NOMO-1 treated with DMSO at 0.1 percent for 48 hours (cell line): ENCODE results near the gene HOXA10.

Experiments used
- DNase-seq: peaks from one replicate; lab custom pipeline; 2025; ENCODE audit not compliant: unreplicated experiment; lab: John Stamatoyannopoulos, UW

Gene HOXA10

DNA sequence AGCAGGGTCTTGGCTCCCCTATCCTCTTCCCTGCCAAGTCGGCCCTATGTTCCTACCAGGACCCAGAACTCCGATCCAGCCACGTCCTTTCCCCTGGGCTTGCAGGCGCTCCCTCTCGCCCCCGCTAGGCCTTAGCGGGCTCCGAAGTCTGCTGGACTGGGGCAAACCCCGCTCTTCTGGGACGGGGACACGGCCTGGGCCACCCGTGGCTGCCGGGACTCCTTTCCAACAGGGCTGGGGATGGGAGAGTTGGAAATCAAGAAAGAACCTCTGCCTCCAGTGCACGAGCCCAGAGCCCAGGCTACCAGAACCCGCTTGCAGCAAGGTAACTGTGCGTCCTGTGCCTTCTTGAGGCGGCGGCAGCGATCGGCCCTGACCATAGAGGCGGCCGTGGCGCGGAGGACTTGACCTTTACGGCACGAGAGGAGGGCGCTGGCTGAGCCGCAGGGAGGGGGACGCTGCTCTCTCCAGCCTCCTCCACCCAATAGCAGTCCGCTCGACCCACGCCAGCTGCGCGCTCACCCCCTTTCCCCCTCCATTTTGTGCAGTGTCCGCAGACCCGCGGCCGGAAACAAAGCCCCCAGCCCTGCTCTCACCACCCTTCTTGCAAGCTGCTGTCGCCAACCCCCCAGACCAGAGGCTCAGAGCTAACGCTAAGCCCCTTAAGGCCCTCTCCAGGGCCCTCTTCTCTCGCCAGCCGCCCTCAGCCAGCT lies 17.9 kb upstream of the HOXA10 start:
- DNase-seq = no peak

DNA sequence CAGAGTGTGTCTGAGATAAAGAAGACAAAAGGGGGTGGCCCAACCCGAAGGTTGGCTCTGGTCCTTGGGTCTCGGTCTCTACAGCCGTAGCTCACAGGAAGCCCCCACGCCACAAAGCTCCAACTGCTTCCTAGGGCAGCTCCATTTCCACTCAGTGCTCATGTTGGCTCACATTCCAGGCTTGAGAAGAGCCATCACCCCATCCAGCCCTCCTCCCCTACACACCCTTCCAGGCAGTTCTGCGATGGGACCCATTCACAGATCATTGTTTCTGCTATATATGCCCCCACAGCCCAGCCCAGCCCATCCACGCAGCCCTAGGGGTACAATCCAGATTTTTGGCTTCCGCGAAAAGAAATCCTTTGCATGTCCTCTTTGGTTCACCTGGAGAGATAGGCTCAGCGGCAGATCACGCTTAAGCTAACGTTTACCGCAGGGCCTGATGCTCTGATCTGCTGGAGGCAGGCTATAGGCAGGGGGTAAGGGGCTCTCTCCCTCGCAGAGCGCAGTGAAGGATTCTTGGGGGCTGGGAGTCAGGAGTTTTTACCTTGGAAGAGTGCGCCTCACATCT lies 17.1 kb upstream of the HOXA10 start:
- DNase-seq = no peak

DNA sequence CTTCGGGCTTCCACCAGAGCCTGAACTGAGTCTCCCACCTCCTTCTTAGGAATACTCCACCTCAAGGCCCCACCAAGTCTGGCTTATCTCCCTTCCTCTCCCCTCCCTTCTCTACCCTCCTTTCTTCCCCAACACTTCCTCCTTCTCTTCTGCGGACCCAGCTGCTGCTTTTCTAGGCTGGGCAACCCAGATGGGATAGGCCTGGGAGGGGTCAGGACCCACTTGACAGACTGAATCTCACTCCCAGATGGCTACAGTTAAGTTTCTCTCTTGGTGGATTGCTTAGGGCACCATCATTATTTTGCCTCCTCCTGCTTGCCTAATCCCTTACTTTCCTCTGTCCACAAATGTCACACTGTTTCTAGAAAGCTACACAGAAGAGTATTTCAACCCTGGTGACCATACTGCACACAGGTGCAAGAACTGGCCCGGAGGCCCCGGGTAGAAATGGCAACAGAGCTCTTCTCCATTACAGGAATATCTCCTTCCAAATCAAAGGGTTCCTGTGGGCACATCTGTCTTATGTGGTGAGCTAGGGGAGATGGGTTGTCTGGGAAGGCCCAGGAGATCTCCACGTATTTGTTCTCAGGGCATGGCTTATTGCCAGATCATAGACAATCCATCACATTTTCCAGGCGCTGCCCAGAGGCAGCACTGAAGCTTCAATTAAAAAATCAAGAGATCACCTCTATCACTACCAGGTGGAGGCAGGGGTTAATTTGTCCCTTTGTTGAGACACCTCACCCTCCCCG lies 16.1 kb upstream of the HOXA10 start:
- DNase-seq = no peak

DNA sequence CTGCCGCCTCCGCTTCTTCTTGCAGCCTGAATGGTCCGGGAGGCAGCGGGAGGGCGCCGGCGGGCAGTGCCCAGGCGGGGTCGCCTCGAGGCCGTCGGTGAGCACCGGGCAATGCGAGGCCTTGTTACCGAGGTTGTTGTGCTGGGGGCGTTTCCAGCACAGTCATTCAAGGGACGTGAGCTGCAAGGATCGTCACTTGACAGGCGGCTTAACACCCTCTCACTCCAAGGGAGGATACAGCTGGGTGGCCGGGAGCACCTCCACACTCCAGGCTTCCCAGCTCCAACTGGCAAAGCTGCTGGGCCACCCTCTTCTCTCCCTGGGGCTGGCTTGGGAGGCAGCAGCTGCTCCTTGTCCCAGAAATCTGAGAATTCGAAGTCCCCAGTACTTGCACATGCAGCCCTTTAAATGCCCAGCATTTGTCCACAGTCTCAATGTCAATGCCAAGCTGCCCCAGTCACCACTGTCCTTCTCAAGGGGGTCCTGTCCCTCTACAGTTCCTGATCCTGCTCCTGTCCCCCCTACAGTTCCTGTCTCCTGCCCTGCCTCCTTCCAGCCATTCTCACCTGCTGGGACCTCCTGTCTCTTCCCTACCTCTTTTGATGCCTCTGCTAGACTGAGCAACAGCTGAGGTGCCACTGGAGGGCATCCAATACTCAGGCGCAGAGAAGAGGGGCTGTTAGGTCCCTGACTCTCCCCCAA lies 15.3 kb upstream of the HOXA10 start:
- no peak for DNase-seq

DNA sequence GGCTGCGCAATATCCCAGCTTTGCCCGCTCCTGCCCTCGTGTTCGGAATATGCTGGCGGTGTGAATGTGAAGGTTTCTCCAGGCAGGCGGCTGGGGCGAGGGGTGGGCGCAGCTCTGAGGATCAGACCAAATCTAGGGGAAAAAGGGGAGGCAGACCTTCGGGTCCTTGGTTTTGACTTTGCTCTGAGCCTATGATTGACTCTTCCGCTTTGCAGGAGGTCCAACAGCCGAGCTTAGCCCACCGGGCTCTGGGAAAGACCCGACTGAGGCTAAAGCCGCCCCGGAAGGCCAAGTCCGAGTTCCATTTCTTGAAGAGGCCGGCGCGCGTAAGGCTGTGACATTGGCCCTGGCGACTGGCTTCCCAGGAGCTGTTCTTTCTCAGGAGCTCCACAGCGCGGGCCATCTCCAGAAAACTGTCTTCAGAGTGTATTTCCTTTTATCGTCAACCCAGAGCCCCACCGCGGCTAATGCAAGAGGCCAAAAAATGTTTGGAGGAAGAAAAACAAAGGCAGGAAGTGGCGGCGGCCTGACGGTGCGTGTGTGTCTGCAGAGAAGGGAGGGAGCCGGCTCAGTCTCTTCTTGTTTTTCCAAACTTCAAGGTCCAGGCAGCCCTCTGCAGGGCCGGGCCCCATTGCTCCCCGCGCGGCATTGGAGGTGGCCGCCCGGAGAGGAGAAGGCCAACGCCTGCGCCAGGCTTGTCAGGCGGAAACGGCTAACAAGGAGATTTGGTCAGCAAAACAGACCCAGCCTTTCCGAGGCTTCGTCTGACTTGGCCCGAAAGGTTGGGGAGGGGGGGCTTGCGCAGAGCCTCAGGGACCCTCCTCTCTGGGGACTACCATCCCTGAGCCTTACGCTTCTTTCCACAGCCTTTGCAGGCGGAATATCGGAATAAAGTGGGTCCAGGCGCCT lies 14.5 kb upstream of the HOXA10 start:
- DNase-seq = peak; percentile 66

DNA sequence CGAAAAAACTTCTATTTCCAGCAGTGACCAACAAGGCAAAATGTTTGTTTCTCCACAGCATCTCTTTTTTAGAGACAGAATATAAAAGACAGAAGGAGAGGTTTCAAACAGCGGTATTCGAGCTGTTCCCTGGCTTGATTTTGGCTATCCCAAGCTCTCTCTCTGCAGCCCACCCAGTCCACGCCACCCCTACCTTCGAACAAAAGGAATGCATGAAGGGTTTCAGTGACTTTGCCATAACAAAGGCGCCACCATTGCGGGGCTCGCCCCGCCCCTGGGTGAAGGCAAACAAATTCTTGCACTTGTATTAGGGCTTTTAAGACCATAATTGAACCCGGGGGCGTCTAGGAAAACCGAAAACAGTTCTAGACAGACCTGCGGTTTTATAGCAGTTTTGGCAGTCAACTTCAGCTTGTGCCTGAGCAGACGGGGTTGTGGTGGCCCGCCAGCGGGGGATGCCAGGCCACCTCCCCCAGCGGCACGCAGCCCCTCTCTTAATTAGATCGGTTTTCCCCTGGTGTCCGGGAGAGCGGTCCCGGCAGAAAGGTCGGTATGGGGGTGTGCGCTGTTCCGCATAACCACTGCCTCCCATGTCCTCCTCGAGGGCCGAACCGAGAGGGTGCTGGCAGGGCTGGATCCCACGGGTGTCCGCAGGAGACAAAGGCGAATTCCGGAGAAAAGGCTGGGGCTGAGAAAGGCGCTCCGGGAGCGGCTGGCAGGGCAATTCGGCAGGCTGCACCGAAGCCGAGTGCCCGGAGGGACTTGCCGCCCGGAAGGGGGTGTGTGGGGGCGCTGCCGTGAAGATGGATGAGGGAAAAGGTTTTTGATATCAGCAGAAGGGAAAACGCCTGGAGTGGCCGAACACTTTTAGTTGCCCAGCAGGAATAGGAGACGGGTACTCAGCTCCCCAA lies 13.6 kb upstream of the HOXA10 start:
- no peak for DNase-seq

DNA sequence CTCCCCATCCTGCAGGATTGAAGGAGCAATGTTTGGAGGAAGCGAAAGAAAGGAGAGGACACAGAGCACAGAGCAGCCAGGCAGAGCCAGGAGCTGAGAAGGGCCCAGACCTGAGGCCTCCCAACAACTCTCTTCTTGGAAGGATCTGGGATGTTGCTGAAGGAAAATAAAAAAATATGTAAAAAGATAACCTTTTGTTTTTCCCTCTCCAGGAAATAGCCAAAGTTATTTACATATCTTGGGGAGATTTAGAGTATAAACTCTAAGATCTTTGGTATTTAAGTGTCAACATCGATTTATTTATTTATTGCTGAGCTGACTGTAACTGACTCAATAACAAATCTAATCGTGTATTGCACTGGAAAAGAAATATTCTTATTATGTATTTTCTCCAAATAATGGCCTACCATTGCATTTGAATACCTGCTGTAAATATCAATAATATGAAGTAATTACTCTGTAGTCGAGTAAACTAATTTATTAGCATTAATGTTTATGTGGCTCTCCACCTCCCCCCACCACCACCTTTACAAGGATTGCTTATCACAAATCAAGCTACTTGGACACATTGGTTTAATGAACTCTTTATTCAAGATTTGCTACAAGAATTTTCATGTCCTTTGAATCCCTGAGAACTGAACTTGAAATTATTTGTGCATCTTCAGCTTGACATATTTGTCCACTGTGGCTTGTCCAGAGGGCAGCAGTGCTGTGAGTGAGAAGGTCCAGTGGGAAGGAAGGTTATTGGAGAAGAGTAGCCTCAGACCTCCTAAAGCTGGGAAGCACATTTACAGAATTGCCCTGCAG lies 12.8 kb upstream of the HOXA10 start:
- DNase-seq = no peak

DNA sequence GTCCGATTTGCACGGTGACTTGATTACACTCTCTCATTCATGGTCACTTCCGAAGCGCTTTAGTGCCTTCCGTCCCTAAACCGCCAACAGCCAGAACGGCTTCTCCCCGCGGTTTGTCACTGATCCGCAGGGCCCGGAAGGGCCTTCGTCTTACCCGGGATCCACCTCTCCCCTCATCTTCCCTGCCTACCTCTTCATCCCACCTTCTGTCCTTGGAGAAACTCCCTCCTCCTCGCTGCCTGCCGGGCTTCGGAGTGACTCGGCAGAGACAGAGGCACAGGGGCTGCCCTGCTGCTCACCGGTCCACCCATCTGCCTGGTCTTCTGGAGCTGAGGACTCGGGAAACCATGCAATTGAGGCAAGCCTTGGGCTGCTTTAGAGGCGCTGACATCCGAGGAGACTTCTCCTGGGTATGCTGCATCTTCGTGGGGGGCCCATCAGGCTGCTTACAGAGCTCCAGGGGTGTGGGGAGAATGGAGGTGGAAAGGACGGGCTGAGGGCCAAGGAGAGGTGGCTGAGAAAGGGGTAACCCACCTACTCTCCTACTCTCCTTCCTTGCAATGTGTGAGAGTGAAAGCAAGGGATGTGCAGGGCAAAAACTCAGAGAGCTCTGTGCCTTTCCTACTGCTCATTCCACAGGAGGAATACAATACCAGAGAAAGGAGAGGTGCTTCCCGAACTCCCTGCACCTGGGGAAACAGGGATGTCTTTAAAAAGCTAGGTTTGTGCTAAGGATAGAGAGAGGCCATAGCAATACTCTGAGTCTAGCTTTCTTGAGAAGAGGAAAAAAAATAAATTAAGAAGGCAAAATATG lies 11.9 kb upstream of the HOXA10 start:
- DNase-seq = no peak

DNA sequence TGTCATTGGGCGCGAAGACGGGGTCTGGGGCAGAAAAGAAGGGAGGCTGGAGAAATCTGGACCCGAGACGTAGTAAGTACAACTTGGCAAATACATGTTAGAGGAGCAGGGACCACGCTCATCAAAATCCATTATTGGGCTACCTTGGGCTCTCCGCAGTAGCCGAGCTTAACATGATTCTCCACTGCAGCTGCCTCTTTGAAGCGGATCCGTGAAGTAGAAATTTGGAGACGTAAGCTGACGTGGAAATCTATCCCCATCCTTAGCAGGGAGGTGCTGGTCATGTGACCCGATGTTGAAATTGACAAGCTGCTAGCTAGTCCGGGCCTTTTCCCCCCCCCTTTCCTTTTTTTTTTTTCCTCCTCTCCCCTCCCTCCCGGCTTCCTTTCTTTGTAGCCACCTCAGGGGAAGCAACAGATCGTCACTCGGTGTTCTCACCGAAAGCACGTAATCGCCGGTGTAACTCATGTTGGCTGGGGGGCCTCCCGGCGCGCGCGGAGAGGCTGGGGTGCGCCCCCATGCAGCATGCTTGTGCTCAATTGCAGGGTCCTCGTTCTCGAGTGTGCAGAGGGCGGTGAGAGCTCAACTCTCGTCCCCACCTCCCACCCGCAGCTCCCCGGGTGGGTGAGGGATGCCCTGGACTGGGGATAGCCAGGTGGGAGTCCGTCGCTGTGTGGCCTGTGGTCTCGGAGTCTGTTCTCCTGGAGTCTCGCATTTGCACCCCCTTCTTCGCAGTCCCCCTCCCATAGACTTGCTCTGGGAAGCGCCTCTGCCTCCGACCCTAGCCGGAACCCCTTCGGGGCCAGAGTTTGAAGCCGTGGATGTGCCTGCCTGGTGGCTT lies 11.1 kb upstream of the HOXA10 start, which contains the start of gene HOXA11:
TSS of gene HOXA11 (minus strand) at position 220 of the 841 bp plus-strand sequence. CDS start at position 132, 88 bp downstream.
- DNase-seq = peak; percentile 88

DNA sequence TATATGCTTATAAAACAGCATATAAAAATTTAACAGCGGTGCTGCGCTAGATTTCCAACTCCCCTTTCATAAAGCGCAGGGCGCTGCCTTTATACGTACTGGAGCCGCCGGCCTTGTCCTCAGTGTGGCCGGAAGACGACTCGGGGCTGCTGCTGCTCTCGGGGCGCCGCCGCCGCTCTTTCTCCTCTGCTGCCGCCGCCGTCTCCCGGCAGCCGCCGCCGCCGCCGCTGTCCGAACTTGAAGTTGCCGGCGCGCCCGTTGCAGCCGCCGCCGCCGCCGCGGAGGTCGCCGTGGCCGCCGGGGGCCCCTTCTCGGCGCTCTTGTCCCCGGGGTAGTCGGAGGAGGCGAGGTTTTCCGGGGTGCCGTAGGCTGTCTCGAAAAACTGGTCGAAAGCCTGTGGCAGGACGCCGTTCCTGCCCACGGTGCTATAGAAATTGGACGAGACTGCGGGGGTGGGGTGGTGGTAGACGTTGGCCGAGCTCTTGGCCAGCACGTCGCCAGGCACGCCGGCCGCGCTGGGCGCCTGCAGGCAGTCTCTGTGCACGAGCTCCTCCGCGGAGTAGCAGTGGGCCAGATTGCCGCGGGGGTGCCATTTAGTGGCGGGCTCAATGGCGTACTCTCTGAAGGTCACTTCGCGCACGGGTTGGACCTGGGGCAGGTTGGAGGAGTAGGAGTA lies 10.4 kb upstream of the HOXA10 start:
- no peak for DNase-seq

DNA sequence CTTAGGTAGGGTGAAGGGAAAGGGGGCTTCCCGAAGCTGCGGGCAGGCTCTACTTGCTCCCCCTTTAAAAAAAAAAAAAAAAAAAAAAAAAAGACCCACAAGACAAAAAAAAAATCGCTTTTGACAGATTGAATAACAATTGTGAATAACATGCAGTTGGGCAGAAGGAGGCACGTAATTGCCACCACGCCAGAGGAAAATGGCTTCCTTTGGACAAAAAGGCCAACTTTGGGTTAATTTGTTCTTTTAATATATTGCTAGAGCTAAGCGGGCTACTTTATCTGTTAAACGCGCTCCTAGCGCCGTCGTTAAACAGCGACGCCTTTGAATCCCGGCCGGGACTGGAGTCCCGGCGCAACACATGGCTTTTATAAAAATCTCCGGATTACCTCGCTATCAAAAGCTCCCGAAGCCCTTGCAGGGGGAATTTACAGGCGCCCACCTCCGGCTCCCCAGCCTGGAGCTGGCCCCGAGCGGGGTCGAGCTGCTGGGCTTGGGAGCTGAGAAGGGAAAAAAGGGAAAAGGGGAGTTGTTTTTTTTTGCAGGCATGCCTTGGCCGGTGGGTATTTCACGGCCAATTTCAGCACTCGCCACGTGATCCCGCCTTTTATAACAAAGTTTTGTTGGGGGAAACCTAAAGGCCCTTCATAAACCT lies 9.7 kb upstream of the HOXA10 start:
- no peak for DNase-seq

DNA sequence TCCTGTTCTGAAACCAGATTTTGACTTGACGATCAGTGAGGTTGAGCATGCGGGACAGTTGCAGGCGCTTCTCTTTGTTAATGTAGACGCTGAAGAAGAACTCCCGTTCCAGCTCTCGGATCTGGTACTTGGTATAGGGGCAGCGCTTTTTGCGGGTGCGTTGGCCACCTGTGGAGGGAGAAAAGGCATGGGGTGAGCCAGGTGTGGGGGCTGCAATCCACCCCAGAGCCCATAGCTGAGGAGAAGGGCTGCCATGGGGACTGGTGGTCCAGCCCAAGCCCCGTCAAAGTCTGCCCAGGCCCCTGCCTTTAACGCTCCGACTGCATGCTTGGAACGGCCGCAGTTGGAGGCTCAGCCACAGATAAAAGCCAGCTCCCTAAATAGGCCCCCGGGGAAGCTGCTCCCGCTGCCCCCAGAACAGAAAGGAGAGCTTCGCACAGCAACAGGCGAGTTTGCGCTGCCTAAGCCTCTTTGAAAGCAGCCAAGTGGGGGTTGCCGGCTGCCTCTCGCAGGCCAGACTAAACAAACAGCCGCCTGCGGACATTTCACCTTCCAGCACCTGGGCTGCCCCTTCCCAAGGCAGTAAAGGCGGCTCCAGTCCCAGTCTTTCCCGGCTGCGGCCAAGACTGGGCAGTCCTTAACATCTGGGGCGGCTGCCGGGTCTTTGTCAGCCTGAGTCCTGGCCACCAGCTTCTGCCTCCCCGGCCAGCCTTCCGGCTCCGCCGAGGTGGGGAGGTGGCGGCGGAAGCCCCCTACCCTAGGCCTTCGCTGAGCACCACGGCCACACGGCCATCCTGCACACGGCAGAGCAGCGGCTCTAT lies 9.0 kb upstream of the HOXA10 start:
- DNase-seq = no peak

DNA sequence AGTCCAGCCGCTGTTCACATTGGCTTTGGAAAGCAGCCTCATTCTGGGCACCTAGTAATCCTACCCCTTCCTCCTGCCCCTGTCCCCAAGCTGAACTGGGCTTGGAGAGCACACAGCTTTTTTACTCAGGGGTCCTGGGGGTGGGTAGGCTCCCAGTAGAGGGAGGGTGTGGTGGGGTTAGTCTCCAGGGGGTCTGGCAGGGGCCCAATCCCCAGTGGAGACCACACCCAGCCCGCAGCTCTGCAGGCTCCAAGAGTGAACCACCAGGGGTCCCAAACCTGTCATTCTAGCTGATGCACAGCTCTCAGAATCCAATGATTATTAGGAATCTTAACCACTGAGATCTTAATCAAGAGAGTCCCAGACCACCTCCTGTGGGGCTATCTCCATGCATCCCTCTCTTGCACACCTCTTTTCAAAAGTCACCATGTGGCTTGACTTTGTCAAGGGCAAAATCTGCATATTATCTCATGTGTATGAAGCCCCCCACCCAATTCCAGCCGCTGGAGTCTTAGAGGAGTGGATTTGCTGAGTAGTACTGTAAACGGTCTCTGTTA lies 8.2 kb upstream of the HOXA10 start:
- DNase-seq = no peak

DNA sequence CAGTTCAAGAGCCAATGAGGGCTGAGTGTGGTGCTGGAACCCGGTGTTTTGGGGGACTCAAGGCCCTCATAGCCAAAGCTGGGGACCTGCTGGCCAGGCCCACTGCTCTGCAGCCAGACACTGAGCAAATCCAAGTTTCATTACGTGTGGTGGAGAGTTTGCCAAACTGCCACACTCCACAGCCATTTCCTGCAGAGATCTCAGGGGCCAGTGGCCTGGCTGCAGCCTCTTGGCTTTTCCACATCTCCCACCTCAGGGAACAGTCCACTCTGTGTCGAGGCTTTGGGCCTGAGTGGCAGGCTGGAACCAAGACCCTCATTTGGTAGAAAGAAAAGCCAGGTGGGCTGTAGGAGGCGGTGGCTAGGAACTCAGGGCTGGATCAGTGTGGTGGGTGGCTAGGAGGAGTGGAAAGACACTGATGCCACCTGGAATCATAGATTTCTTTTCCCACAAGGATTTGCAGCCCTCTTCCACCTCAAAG lies 7.7 kb upstream of the HOXA10 start:
- no peak for DNase-seq
